ENCODE measurements around the gene CIC. TPM values are rescaled to one million over a fixed set of nuclear protein-coding genes. Genes with fewer than 3 reads are reported as not detected.
A peak's percentile ranks its signal among the peaks of the same experiment; 100 is the strongest.
"Not testable (repeated sequence)": the region's sequence is repeated elsewhere in the genome, so short reads cannot be mapped to it uniquely, and the experiment has no call there.

The CIC gene
- total RNA-seq, 3 donors from 2014 or later: 54.9 to 67.3 (median 64.1) TPM

- Mint-ChIP-seq H3K4me3 (no peak overlapping the region), H3K9me3 (no peaks in the 10 kb centered on the region), H3K36me3 (ENCODE audit: insufficient read depth) (no peaks in the 10 kb centered on the region), H3K27me3 (ENCODE audit: low read depth) (no peaks in the 10 kb centered on the region), H3K4me1 (ENCODE audit: low read depth) (no peaks in the 10 kb centered on the region)
- DNase-seq (no peak), ATAC-seq (peak; percentile 48 to 52)
Observed at GRCh38 chr19:42261763-42262162, 7.3 kb upstream of the CIC start.

- not testable (repeated sequence) for DNase-seq; H3K36me3 Mint-ChIP-seq (ENCODE audit: insufficient read depth); H3K4me3 Mint-ChIP-seq; ATAC-seq; H3K9me3 Mint-ChIP-seq; H3K27me3 Mint-ChIP-seq (ENCODE audit: low read depth)
- peaks cover 23% of the 10 kb centered on the region for H3K4me1 Mint-ChIP-seq (ENCODE audit: low read depth)
Observed at GRCh38 chr19:42266105-42266504, 2.9 kb upstream of the CIC start.

GRCh38 chr19:42266928-42267603, 2.0 kb upstream of the CIC start:
- H3K4me3 Mint-ChIP-seq; ATAC-seq; H3K36me3 Mint-ChIP-seq (ENCODE audit: insufficient read depth); DNase-seq; H3K9me3 Mint-ChIP-seq; H3K27me3 Mint-ChIP-seq (ENCODE audit: low read depth): not testable (repeated sequence)
- peaks cover 29% of the 10 kb centered on the region for H3K4me1 Mint-ChIP-seq (ENCODE audit: low read depth)

DNA sequence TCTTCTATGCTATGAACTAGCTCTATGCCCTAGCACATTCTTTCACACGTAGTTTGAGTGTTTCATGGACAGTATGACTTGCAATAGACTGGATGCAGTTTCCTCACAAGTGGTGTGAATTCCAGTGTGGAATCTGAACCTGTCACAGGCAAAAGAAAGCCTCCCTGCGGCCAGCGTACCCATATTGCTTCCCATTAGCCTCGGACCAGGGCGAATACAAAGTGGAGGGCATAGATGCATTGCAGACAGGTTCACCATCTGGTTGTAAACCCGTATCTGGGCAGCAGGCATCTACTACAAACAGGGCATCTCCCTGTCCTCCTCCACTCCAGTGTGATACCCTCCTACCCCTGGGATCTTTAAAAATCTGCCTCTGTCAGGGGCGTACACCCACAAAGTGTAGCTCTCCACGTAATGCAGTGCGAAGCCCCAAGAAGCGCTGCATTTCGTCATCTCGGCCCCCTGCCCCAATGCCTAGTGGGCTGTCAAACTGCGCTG, 1.4 kb upstream of the CIC start:
- no peak for DNase-seq
- H3K4me1 Mint-ChIP-seq (ENCODE audit: low read depth): peaks cover 29% of the 10 kb centered on the region
- no peaks in the 10 kb centered on the region for H3K27me3 Mint-ChIP-seq (ENCODE audit: low read depth)
- ATAC-seq: no peak
- no peak overlapping the region for H3K4me3 Mint-ChIP-seq
- H3K36me3 Mint-ChIP-seq (ENCODE audit: insufficient read depth): peaks cover 5% of the 10 kb centered on the region
- no peaks in the 10 kb centered on the region for H3K9me3 Mint-ChIP-seq

DNA sequence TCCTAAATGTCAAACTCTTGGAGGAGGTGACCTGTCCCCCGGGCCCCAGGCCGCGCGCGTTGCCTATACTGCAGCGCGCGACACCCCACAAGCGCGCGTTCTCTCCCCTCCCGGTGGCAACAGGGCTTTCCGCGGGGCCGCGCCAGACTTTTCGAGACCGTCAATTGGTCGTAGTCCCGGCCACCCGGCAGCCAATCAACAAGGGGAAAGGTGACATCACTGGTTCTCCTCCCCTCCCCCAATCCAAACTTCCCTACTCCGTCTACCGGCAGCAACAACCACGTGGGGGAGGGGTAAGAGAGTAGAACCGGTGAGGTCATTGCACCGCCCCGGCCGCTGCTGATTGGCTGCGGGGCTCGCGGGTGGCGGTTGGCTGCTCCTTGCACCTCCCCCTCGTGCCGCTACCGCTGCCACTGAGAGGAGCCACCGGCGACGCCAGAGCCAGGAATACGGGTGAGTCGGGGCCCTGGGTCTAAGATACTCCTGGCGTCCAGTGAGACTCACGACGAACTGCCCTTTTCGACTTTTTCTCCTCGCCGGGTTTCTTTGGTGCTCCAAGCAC, 829 bp upstream of the CIC start:
- peak; percentile 97 for DNase-seq
- Mint-ChIP-seq H3K4me1 (ENCODE audit: low read depth) (peaks cover 29% of the 10 kb centered on the region), H3K27me3 (ENCODE audit: low read depth) (no peaks in the 10 kb centered on the region), H3K9me3 (no peaks in the 10 kb centered on the region), H3K4me3 (no peak overlapping the region), H3K36me3 (ENCODE audit: insufficient read depth) (peaks cover 5% of the 10 kb centered on the region)
- ATAC-seq: peak; percentile 66 to 69

DNA sequence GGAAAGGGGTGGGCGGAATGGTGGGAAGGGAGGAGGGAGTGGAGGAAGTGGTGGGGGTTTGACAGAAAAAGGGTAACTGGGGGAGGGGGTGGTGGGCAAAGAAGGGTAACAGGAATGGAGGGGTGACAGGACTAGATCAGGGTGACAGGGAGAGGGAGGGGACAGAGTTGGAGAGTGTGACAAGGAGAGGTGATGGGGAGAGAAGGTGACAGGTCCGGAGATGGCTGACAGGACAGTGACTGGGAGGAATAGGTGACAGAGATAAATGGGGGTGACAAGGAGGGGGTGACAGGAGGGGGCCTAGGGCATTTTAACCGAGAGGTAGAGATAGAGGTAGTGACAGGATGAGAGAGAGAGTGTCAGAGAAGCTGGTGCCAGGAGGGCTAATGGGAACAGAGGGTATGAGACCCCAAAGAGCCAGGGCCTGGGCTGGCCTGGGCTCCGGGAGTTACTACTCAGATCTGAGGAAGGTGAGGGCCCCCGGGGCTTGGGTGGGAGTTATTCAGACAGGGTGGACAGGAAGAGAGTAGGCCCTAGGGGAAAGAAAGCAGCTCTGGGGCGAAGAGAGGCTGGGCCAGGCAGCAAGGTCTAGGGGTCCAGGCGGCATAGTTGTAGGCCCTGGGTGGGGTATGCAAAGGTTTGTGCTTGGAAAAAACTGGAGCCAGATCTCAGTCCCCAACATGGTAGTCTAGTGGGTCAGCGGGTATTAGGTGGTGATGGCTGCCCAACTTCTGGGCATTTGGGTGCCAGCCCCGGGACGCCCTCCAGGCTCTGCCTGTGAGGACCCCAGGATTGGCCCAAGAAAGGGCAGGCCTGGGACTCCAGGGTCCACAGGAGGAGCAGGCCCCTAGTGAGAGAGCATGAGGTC, 660 bp downstream of the CIC start:
- peaks cover 12% of the 10 kb centered on the region for H3K36me3 Mint-ChIP-seq (ENCODE audit: insufficient read depth)
- ATAC-seq (no peak), DNase-seq (no peak)
- no peaks in the 10 kb centered on the region for H3K27me3 Mint-ChIP-seq (ENCODE audit: low read depth)
- H3K4me3 Mint-ChIP-seq: no peak overlapping the region
- peaks cover 32% of the 10 kb centered on the region for H3K4me1 Mint-ChIP-seq (ENCODE audit: low read depth)
- H3K9me3 Mint-ChIP-seq: no peaks in the 10 kb centered on the region

DNA sequence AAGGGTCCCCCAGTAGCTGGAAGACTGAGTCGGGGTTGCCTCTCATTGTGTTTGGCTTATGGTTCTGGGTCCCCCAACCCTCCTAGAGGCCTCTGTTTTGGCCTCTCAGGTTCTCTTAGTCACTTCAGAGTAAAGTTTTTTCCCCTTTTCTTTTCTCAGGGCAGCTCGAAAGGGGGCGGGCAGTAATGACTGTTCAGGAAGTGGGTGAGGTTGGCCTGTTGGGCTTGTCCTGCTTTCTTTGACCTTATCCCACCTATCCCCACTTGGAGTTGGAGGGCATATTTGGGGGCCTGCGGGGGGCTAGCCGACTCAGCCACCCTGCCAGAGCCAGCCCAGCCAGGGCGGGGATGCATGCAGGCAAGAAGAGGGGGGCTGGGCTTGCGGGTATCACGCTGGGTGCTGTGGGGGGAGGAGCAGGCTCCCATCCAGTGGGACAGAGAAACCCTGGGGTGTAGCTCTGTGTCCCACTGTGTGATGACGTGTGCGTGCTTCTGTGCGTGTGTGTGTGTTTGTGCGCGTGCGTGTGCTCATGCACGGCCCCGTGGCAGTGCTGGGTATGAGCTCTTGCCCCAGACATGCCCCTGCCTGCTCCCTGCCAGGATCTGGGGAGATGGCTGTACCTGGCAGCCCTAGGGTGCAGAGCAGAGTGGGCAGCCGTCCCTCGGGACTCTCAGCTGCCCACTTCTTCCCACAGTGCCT, 1.4 kb downstream of the CIC start:
- Mint-ChIP-seq H3K4me3 (no peak overlapping the region), H3K4me1 (ENCODE audit: low read depth) (peaks cover 38% of the 10 kb centered on the region), H3K36me3 (ENCODE audit: insufficient read depth) (peaks cover 15% of the 10 kb centered on the region), H3K27me3 (ENCODE audit: low read depth) (no peaks in the 10 kb centered on the region), H3K9me3 (no peaks in the 10 kb centered on the region)
- DNase-seq: no peak
- peak; percentile 8 to 16 for ATAC-seq

GRCh38 chr19:42271045-42271419, 2.0 kb downstream of the CIC start:
- peaks cover 15% of the 10 kb centered on the region for H3K36me3 Mint-ChIP-seq (ENCODE audit: insufficient read depth)
- ATAC-seq (no peak), DNase-seq (no peak)
- H3K9me3 Mint-ChIP-seq: no peaks in the 10 kb centered on the region
- H3K4me1 Mint-ChIP-seq (ENCODE audit: low read depth): peaks cover 41% of the 10 kb centered on the region
- H3K27me3 Mint-ChIP-seq (ENCODE audit: low read depth): no peaks in the 10 kb centered on the region
- H3K4me3 Mint-ChIP-seq: peak overlapping the region; percentile 50

- H3K4me3 Mint-ChIP-seq: no peak overlapping the region
- ATAC-seq (no peak), DNase-seq (no peak)
- H3K27me3 Mint-ChIP-seq (ENCODE audit: low read depth): no peaks in the 10 kb centered on the region
- peaks cover 15% of the 10 kb centered on the region for H3K36me3 Mint-ChIP-seq (ENCODE audit: insufficient read depth)
- no peaks in the 10 kb centered on the region for H3K9me3 Mint-ChIP-seq
- H3K4me1 Mint-ChIP-seq (ENCODE audit: low read depth): peaks cover 51% of the 10 kb centered on the region
Observed at GRCh38 chr19:42271861-42272534, 2.9 kb downstream of the CIC start.

GRCh38 chr19:42272535-42272897, 3.5 kb downstream of the CIC start:
- ATAC-seq (no peak), DNase-seq (no peak)
- Mint-ChIP-seq H3K9me3 (no peaks in the 10 kb centered on the region), H3K4me3 (no peak overlapping the region), H3K36me3 (ENCODE audit: insufficient read depth) (peaks cover 15% of the 10 kb centered on the region), H3K4me1 (ENCODE audit: low read depth) (peaks cover 52% of the 10 kb centered on the region), H3K27me3 (ENCODE audit: low read depth) (no peaks in the 10 kb centered on the region)

- ATAC-seq: no peak
- no peak for DNase-seq
- peaks cover 15% of the 10 kb centered on the region for H3K36me3 Mint-ChIP-seq (ENCODE audit: insufficient read depth)
- H3K4me1 Mint-ChIP-seq (ENCODE audit: low read depth): peaks cover 48% of the 10 kb centered on the region
- no peak overlapping the region for H3K4me3 Mint-ChIP-seq
- H3K27me3 Mint-ChIP-seq (ENCODE audit: low read depth): no peaks in the 10 kb centered on the region
- no peaks in the 10 kb centered on the region for H3K9me3 Mint-ChIP-seq
Observed at GRCh38 chr19:42272989-42273406, 3.9 kb downstream of the CIC start.

DNA sequence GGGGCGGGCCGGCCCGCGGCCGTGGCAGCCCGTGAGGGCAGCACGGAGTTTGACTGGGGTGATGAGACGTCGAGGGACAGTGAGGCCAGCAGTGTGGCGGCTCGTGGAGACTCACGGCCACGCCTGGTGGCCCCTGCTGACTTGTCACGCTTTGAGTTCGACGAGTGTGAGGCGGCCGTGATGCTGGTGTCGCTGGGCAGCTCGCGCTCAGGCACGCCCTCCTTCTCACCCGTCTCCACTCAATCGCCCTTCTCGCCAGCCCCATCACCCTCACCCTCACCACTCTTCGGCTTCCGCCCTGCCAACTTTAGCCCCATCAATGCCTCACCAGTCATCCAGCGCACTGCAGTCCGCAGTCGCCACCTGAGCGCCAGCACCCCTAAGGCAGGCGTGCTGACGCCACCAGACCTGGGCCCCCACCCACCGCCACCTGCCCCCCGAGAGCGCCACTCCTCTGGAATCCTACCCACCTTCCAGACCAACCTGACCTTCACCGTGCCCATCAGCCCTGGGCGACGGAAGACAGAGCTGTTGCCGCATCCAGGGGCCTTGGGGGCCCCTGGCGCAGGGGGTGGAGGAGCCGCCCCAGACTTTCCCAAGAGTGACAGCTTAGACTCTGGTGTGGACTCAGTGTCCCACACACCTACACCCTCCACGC, 4.5 kb downstream of the CIC start:
- DNase-seq: no peak
- Mint-ChIP-seq H3K36me3 (ENCODE audit: insufficient read depth) (peaks cover 15% of the 10 kb centered on the region), H3K9me3 (no peaks in the 10 kb centered on the region), H3K4me3 (no peak overlapping the region), H3K4me1 (ENCODE audit: low read depth) (peaks cover 51% of the 10 kb centered on the region), H3K27me3 (ENCODE audit: low read depth) (no peaks in the 10 kb centered on the region)
- ATAC-seq: no peak

DNA sequence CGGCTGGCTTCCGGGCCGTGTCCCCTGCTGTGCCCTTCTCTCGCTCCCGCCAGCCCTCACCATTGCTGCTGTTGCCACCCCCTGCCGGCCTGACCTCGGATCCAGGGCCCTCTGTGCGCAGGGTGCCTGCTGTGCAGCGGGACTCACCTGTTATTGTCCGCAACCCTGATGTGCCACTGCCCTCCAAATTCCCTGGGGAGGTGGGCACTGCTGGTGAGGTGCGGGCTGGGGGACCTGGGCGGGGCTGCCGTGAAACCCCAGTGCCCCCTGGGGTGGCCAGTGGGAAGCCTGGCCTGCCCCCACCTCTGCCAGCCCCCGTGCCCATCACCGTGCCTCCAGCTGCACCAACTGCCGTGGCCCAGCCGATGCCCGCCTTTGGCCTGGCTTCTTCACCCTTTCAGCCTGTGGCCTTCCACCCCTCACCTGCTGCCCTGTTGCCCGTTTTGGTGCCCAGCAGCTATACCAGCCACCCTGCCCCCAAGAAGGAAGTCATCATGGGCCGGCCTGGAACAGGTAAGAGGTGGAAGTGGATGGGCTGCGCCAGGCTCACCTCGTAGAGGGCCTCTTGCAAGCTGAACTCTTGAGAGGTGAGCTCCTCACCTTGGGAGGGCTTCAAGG, 5.1 kb downstream of the CIC start:
- no peak for ATAC-seq
- H3K4me3 Mint-ChIP-seq: no peak overlapping the region
- DNase-seq: no peak

More for the DNA sequence above, 5.1 kb downstream of the CIC start:
- Mint-ChIP-seq H3K27me3 (ENCODE audit: low read depth) (no peaks in the 10 kb centered on the region), H3K4me1 (ENCODE audit: low read depth) (peaks cover 57% of the 10 kb centered on the region), H3K9me3 (no peaks in the 10 kb centered on the region), H3K36me3 (ENCODE audit: insufficient read depth) (peaks cover 15% of the 10 kb centered on the region)
